ENCODE data around the gene DNASE1L2. TPM values are rescaled to one million over a fixed set of nuclear protein-coding genes. Genes with fewer than 3 reads are reported as not detected.
"Not testable (repeated sequence)": the region's sequence is repeated elsewhere in the genome, so short reads cannot be mapped to it uniquely, and the experiment has no call there.

DNASE1L2 gene
- total RNA-seq, 1 experiment from 2014 or later: 1.9 TPM

DNA sequence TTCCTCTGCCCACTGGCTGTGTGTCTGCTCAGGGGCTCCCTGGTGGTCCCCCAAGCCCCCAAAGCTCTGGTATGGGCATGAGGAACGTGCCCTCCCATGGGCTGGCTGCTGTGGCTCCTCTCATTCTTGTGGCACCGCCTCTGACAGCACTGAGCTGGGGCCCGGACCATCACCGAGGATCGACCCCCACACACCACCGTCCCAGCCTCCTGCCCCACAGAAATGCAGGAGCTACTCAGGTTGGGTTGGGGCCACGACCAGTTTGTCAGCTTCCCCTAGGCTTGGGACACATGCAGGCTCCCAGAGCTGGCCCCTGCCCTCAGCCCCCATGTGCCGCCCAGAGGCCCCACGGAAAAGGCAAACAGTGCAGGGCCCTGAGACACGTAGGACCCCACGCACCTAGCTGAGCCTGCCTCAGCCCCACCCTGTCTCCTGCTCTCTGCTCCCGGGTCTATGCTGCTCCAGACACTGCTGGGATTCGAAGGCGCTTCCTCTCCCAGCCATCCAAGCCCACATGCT lies 36.6 kb upstream of the DNASE1L2 start (continued):
- TF ChIP-seq RAD21 (IDR thresholded peaks at IDR 0.05; ENCODE audit: low read depth): no peak
- TF ChIP-seq FOSL1 (IDR thresholded peaks at IDR 0.05; ENCODE audit: low read depth): no peak
- no peak for TF ChIP-seq SIN3A (IDR thresholded peaks at IDR 0.05; ENCODE audit: low read depth)
- TF ChIP-seq YY1 (IDR thresholded peaks at IDR 0.05; ENCODE audit: extremely low read depth, insufficient replicate concordance, low read depth, low read length): no peak
- no peak for TF ChIP-seq POLR2A (IDR thresholded peaks at IDR 0.05; ENCODE audit: borderline replicate concordance, extremely low read depth, insufficient read depth, insufficient read length)
- no peak for TF ChIP-seq CEBPB (IDR thresholded peaks at IDR 0.05; ENCODE audit: low read depth)

DNA sequence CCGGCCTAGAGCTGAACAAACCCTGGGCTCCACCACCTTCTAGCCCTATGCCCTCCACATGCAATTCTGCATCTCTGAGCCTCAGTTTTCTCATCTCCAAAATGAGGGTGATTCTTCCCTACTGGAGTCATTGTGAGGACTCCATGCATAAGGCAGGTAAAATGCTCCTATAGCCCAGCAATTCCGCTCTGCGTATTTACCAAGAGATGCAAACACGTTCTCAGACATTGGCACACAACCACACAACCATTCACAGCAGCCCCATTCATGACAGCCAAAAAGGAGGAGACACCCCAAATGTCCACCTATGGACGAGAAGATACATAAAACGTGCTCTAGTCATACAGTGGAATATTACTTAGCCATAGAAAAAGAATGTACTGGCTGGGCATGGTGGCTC lies 35.9 kb upstream of the DNASE1L2 start:
- Histone ChIP-seq H3K4me1 (ENCODE audit: control insufficient read depth in 1 of 2, insufficient read depth in 2 of 2, low read length in 2 of 2) (peaks cover 7 to 14% of the 10 kb centered on the region in 2 experiments), H3K9ac (ENCODE audit: low read length) (no peak overlapping the region), H3K27ac (ENCODE audit: low read depth, low read length) (no peak overlapping the region), H3K27me3 (ENCODE audit: insufficient read depth, low read length) (no peaks in the 10 kb centered on the region), H2AFZ (ENCODE audit: low read depth, low read length, poor library complexity, severe bottlenecking) (no peak overlapping the region), H3K36me3 (ENCODE audit: control insufficient read depth in 1 of 2, insufficient read depth in 2 of 2, low read length in 2 of 2) (no peaks in the 10 kb centered on the region), H4K20me1 (ENCODE audit: insufficient read depth) (no peaks in the 10 kb centered on the region), H3K4me2 (ENCODE audit: low read length) (no peak overlapping the region), H3K9me2 (ENCODE audit: insufficient read depth) (no peaks in the 10 kb centered on the region), H3K79me2 (ENCODE audit: insufficient read depth, low read length) (no peaks in the 10 kb centered on the region), H3K9me3 (ENCODE audit: control insufficient read depth in 1 of 2, insufficient read depth in 1 of 2, low read depth in 1 of 2, low read length in 2 of 2) (no peaks in the 10 kb centered on the region), H3K4me3 (replicated peaks in 1 of 2; ENCODE audit: low read depth in 1 of 2, low read length in 2 of 2) (no peak overlapping the region)
- intact Hi-C loops (cut with micrococcal nuclease): no loop called here
- no TSS peak for BruUV-seq (replicated peaks)
- no peak for ATAC-seq
- no peak for DNase-seq (ENCODE audit: low read depth, low spot score)
- CTCF ChIA-PET: no interaction called here
- RAD21 ChIA-PET (ENCODE audit: low non-redundant PET in 1 of 2, low total read pairs in 2 of 2, uncharacterized antibody in 2 of 2, unreplicated experiment in 2 of 2): no interaction called here
- TF ChIP-seq ZFX (IDR thresholded peaks at IDR 0.05): no peak
- POLR2A ChIA-PET: no interaction called here

DNA sequence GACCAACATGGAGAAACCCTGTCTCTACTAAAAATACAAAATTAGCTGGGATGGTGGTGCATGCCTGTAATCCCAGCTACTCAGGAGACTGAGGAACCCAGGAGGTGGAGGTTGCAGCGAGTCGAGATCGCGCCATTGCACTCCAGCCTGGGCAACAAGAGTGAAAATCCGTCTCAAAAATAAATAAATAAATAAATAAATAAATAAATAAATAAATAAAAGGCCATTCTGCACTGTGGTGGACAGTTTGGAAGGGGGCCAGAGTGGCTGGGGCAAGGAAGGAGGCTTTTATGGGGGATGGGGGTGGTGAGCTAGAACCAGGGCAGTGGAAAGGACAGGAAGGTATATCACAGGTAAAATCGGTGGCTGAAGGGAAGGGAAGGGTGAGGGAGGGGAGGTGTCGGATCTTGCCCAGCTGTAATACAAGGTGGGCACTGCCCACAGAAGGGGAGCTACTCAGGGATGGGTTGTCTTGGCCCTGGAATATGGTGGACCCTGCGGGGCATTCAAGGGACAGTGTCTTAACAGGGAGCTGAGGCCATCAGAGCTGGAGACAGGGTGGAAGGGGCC lies 33.0 kb upstream of the DNASE1L2 start:
- H3K27ac ChIP-seq (ENCODE audit: low read depth, low read length); H3K4me2 ChIP-seq (ENCODE audit: low read length); H3K27me3 ChIP-seq (ENCODE audit: insufficient read depth, low read length); intact Hi-C loops (cut with micrococcal nuclease); H3K9me2 ChIP-seq (ENCODE audit: insufficient read depth); ATAC-seq; H3K9ac ChIP-seq (ENCODE audit: low read length); H2AFZ ChIP-seq (ENCODE audit: low read depth, low read length, poor library complexity, severe bottlenecking); BruUV-seq (replicated peaks); H3K9me3 ChIP-seq (ENCODE audit: control insufficient read depth in 1 of 2, insufficient read depth in 1 of 2, low read depth in 1 of 2, low read length in 2 of 2); DNase-seq (ENCODE audit: low read depth, low spot score); H3K4me3 ChIP-seq (replicated peaks in 1 of 2; ENCODE audit: low read depth in 1 of 2, low read length in 2 of 2); H4K20me1 ChIP-seq (ENCODE audit: insufficient read depth): not testable (repeated sequence)
- Histone ChIP-seq H3K4me1 (ENCODE audit: control insufficient read depth in 1 of 2, insufficient read depth in 2 of 2, low read length in 2 of 2) (peaks cover 5 to 23% of the 10 kb centered on the region in 2 experiments), H3K36me3 (ENCODE audit: control insufficient read depth in 1 of 2, insufficient read depth in 2 of 2, low read length in 2 of 2) (peaks cover 3 to 16% of the 10 kb centered on the region in 2 experiments; a peak in 3 of 4 replicates), H3K79me2 (ENCODE audit: insufficient read depth, low read length) (peaks cover 20% of the 10 kb centered on the region)
- RAD21 ChIA-PET (ENCODE audit: low non-redundant PET in 1 of 2, low total read pairs in 2 of 2, uncharacterized antibody in 2 of 2, unreplicated experiment in 2 of 2): interaction anchor here in 1 of 2 experiments (0.6 kb wide), 1 partner anchor 173 kb away, joined by 4 read pairs; no protein-coding TSS in a partner anchor
- POLR2A ChIA-PET: interaction anchor here (1.1 to 1.2 kb wide), 3 partner anchors 12 to 49 kb away, joined by 3 to 6 read pairs (median 3); partner anchors contain the start of gene TRAF7
- CTCF ChIA-PET: interaction anchor here (3.0 kb wide), 1 partner anchor 8 kb away, joined by 11 read pairs; no protein-coding TSS in a partner anchor

Measured in HCT116 (cell line).